ENCODE data around the gene ZNF507. TPM values are rescaled to one million over a fixed set of nuclear protein-coding genes. Genes with fewer than 3 reads are reported as not detected.

The ZNF507 gene
- total RNA-seq, 1 donor from 2014 or later = 17.7 TPM

DNA sequence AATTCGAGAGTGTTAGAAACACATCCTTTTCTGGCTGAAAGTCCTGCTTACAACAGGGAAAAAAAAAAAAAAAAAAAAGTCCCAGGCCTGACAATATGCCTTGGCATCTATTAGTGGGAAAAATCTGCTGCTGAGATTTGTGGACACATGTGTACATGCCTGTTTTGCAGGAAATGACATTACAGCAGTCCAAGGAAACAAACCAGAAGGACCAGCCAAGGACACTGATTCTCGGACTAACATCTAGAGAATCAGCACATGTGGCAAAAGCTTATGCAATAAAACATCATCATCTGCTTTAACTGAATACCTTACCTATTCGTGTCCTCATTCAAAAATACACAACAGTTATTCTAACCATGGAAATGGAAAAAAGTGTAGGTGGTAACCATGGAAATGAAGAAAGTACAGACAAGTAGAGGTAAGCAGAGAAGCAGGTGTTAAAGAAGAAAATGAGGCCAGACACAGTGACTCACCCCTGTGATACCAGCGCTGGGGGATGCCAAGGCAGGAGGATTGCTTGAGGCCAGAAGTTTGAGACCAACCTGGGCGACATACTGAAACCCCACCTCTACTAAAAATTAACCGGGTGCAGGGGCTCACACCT, 50.7 kb downstream of the ZNF507 start:
- intact Hi-C loops (cut with micrococcal nuclease) = no loop called here
- Histone ChIP-seq H3K4me1 (peaks cover 10% of the 10 kb centered on the region), H3K4me3 (no peak overlapping the region), H3K36me3 (no peaks in the 10 kb centered on the region), H3K9me3 (replicated peaks) (no peaks in the 10 kb centered on the region), H3K27me3 (ENCODE audit: low read depth) (no peaks in the 10 kb centered on the region), H3K27ac (replicated peaks) (no peak overlapping the region)
- TF ChIP-seq, protein P1, sequence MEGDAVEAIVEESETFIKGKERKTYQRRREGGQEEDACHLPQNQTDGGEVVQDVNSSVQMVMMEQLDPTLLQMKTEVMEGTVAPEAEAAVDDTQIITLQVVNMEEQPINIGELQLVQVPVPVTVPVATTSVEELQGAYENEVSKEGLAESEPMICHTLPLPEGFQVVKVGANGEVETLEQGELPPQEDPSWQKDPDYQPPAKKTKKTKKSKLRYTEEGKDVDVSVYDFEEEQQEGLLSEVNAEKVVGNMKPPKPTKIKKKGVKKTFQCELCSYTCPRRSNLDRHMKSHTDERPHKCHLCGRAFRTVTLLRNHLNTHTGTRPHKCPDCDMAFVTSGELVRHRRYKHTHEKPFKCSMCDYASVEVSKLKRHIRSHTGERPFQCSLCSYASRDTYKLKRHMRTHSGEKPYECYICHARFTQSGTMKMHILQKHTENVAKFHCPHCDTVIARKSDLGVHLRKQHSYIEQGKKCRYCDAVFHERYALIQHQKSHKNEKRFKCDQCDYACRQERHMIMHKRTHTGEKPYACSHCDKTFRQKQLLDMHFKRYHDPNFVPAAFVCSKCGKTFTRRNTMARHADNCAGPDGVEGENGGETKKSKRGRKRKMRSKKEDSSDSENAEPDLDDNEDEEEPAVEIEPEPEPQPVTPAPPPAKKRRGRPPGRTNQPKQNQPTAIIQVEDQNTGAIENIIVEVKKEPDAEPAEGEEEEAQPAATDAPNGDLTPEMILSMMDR (IDR thresholded peaks at IDR 0.05; ENCODE audit: borderline replicate concordance) = no peak
- DNase-seq = no peak

DNA sequence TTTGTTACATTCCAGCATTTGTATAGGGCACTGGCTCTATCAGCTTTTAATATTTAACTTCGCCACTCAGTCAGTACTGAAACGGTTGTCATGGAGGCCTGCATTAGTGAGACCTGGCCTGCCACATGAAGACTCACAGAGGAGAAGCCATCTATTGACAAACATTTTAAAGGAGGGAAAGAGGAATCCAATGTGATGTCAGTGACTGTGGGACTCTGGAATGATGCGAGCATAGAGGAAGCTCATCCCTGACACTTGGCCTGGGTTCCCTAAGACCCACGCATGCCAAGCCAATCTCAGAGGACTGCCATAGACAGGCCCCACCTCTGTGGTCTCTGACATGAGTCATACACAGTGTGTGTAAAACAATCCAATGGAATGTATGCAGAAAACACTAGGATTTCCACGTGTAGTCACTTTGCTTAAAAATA, 52.3 kb downstream of the ZNF507 start:
- no peaks in the 10 kb centered on the region for H3K36me3 ChIP-seq
- no peaks in the 10 kb centered on the region for H3K9me3 ChIP-seq (replicated peaks)
- H3K4me1 ChIP-seq = peaks cover 9% of the 10 kb centered on the region
- intact Hi-C loops (cut with micrococcal nuclease) = no loop called here
- H3K27ac ChIP-seq (replicated peaks) = no peak overlapping the region
- no peak overlapping the region for H3K4me3 ChIP-seq
- H3K27me3 ChIP-seq (ENCODE audit: low read depth) = no peaks in the 10 kb centered on the region
- DNase-seq = no peak
- TF ChIP-seq, protein P1 (IDR thresholded peaks at IDR 0.05; ENCODE audit: borderline replicate concordance) = no peak

DNA sequence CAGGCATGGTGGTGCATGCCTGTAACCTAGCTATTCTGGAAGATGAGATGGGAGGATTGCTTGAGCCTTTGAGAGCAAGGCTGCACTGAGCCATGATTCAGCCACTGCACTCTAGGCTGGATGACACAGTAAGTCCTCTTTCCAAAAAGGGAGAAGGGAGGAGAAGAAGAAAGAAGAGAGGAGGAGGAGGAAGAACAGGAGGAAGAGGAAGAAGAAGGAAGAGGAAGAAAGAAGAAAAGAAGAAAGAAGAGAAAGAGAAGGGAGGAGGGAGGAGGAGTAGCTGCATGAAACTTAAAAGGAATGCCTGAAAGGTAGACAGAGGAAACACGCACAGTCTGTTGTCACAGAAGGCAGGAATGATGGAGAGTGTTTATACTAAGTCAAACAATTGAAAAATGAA, 56.6 kb downstream of the ZNF507 start:
- TF ChIP-seq, protein P1 (IDR thresholded peaks at IDR 0.05; ENCODE audit: borderline replicate concordance) = no peak
- H3K27ac ChIP-seq (replicated peaks) = no peak overlapping the region
- intact Hi-C loops (cut with micrococcal nuclease) = no loop called here
- no peak for DNase-seq
- H3K9me3 ChIP-seq (replicated peaks) = no peaks in the 10 kb centered on the region
- no peak overlapping the region for H3K4me3 ChIP-seq
- H3K36me3 ChIP-seq = no peaks in the 10 kb centered on the region
- peaks cover 27% of the 10 kb centered on the region for H3K4me1 ChIP-seq
- no peaks in the 10 kb centered on the region for H3K27me3 ChIP-seq (ENCODE audit: low read depth)

- no peak for DNase-seq
- TF ChIP-seq, protein P1 (IDR thresholded peaks at IDR 0.05; ENCODE audit: borderline replicate concordance) = no peak
- Histone ChIP-seq H3K36me3 (no peaks in the 10 kb centered on the region), H3K4me1 (peaks cover 27% of the 10 kb centered on the region), H3K4me3 (no peak overlapping the region), H3K27me3 (ENCODE audit: low read depth) (no peaks in the 10 kb centered on the region), H3K27ac (replicated peaks) (no peak overlapping the region), H3K9me3 (replicated peaks) (no peaks in the 10 kb centered on the region)
- intact Hi-C loops (cut with micrococcal nuclease) = no loop called here
Measured at GRCh38 chr19:32403291-32403995, 58.0 kb downstream of the ZNF507 start.

GRCh38 chr19:32404213-32404932, 59.0 kb downstream of the ZNF507 start:
- Histone ChIP-seq H3K27me3 (ENCODE audit: low read depth) (no peaks in the 10 kb centered on the region), H3K4me3 (peak overlapping the region; percentile 96), H3K4me1 (peaks cover 27% of the 10 kb centered on the region), H3K27ac (replicated peaks) (peak overlapping the region; percentile 96), H3K9me3 (replicated peaks) (no peaks in the 10 kb centered on the region), H3K36me3 (peaks cover 5% of the 10 kb centered on the region)
- TF ChIP-seq, protein P1 (IDR thresholded peaks at IDR 0.05; ENCODE audit: borderline replicate concordance) = no peak
- intact Hi-C loops (cut with micrococcal nuclease) = no loop called here
- no peak for DNase-seq

All from left ventricle myocardium inferior (tissue), 1 donor.